Measurements from ENCODE around the gene PAXX.

Gene PAXX

DNA sequence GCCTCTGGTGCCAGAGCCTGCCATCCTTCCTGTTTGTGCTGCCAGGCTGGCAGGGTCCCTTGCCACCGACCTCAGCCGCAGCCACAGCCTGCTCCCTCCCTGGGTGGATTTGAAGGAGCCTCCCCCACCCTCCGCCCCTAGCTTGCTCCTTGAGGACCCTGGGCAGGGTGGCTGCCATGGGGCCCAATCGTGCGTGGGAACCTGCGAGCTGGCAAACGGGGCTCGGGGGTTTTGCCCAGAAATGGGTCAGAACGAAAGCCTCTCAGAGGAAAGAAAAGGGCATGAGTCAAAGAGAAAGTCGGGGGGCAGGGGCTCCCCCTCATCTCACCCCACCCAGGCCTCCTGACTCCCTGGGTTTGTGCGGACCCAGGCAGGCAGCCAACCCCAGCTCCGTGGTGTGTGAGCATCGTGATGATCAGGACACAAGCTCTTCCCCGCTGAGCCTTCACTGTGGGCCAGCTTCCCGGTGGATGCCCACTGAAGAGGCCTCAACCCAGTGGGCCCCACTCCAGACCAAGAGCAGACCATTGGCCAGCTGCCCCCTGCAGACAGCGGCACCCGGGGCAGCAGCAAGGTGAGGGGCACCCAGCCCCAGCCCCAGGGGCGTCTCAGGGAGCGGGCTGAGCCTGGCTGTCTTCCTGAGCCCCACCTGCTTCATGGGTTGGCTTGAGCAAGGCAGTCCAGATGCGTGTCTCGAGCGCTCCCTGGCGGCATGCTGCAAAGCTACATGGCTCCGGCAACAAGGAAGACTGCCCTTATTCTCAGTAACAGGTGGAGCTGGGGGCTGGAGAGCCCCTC, 42.7 kb downstream of the PAXX start:
- peak; percentile 85 for DNase-seq

DNA sequence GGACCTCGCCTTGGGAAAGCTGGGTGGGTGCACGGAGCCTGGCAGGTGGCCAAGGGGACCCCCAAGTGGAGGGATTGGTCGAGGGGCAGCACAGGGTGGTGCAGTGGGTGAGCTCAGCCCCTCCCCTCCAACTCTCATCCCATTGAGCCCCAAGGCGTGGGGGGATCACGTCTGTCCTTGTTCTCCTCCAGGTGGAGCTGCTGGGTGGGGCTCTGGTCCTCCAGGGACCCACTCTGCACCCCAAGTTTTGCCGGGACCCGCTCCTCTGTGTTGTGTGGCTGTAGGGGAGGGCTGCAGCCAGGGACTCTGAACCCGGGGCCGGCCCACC, 43.2 kb downstream of the PAXX start:
- no peak for DNase-seq

DNA sequence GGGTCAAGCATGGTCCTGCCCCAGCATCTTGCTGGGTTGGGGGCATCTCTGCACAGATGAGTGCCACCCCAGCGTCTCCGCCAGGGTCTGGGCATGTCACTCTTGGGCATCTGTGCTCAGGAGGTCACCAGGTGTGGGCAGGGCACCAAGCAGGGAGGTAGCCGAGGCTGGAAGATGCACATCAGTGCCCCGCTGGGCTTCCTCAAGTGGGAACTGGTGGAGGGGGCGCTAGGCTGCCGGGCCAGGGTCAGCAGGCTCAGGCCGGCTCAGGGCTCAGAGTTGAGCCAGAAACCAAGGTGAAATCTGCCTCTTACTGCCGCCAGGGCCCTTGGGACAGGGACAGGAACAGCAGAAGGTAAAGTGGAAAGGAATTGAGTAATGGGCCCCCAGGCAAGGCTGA, 43.7 kb downstream of the PAXX start:
- no peak for DNase-seq

DNA sequence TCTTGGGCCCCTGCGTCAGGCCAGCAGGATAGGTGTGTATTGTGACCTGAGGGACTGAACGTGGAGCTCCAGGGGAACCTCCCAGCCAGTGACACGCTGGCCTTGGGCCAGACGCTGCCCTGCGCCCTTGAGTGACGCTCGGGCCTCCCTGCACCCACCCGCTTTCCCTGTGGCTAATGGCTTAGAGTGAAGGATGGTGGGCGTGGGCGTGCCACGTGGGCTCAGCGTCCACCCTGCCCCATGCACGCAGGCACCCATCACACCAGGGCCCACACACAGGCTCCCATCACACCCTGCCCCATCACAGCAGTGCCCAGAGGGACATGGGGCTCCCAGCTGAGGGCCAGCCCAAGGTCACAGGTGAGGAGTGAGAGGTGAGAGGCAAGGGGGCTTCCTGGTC, 44.8 kb downstream of the PAXX start:
- no peak for DNase-seq

DNA sequence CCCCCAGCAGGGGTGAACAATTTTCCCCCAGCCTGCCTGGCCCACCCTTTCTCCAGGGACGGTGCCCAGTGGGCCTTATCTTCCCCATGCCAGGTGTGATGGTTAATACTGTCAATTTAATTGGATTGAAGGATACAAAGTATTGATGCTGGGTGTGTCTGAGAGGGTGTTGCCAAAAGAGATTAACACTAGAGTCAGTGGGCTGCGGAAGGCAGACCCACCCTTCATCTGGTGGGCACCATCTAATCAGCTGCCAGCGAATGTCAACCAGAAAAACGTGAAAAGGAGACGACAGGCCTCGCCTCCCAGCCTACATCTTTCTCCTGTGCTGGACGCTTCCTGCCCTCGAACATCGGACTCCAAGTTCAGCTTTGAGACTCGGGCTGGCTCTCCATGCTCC, 45.3 kb downstream of the PAXX start:
- no peak for DNase-seq

DNA sequence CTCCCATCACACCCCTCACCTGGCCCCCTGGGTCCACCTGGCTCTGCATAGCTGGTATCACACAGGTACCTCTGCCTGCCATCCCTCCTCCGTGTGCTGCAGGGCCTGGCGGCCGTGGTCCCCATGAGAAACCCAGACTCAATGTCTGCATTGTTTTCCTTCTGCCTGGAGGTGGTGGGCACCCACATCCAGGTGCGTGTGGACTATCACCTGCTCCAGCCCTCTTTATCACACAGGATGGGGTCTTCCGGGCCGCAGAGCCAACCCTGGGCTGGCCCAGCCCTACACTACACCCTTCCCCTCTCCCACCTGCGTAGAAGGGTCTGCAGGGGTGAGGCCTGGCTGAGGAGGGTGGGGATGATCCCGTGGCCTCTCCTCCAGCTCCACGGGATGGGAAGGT, 46.7 kb downstream of the PAXX start:
- no peak for DNase-seq

DNA sequence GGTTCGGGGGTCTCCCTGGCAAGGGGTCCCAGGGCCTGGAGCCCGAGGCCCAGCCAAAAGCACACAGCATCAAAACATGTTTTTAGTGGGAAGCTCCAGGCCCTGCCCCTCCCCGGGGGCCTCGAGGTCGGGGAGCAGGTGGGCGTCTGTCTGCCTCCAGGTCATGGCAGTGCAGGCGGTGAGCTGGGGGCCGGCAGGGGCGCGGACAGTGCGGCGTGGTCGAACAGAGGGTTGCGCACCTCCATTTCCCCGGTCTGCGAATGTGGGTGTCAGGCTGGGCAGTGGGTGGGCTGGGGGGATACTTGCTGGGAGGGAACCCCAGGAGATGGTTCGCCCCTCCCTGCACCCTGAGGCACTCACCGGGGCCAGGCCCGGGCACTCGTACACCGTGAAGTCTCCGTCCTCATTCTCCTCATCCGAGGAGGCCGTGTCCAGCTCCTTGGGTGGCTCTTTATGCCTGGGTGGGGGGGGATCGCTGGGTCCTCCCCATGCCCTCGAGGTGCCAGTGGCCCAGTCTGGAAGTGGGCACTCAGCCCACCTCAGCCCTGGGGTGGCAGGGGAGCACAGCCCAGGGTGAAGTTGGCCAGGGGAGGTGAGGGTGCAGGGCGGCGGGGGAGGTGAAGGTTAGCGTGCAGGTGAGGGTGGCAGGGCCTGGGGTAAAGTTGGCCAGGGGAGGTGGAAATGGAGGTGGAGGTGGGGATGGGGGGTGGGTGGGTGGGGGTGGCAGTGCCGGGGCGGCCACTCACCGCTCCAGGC, 47.6 kb downstream of the PAXX start:
- DNase-seq: no peak

DNA sequence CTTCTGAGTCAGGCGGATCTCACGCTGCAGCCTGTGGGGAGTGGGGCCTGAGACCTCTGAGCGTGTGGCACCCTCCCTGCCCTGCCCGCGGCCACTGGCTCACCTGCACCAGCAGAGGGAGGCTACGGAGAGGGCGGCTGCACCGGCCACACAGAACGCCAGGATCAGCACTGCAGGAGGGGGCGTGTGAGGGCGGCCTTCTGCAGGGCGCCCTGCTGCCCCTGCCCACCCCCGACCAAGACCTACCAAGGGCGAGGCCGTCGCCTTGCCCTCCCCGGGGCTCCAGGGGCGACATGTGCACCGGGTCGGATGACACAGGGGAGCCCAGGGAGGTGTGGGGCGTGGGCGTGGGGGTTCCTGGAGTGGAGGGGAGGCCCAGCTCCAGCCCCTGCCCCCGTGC, 48.3 kb downstream of the PAXX start:
- DNase-seq: no peak

DNA sequence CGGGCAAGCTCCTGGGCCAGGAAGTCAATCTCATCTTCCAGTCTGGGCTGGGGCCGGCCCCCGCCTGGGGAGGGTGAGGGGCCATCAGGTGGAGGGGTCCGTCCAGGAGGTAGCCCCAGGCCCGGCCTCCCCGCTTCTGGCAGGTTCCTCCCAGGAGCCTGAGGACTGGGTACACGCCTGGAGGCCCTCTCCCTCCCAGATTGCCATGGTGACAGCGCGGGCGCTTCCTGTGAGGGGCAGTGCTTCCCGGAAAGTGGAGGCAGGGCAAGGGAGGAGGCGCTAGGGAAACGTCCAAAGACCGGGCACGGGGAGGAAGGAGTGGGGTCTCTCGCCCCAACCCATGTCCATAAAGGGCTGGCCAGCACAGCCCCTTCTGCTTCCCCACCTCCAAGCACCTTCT, 48.9 kb downstream of the PAXX start:
- no peak for DNase-seq

DNA sequence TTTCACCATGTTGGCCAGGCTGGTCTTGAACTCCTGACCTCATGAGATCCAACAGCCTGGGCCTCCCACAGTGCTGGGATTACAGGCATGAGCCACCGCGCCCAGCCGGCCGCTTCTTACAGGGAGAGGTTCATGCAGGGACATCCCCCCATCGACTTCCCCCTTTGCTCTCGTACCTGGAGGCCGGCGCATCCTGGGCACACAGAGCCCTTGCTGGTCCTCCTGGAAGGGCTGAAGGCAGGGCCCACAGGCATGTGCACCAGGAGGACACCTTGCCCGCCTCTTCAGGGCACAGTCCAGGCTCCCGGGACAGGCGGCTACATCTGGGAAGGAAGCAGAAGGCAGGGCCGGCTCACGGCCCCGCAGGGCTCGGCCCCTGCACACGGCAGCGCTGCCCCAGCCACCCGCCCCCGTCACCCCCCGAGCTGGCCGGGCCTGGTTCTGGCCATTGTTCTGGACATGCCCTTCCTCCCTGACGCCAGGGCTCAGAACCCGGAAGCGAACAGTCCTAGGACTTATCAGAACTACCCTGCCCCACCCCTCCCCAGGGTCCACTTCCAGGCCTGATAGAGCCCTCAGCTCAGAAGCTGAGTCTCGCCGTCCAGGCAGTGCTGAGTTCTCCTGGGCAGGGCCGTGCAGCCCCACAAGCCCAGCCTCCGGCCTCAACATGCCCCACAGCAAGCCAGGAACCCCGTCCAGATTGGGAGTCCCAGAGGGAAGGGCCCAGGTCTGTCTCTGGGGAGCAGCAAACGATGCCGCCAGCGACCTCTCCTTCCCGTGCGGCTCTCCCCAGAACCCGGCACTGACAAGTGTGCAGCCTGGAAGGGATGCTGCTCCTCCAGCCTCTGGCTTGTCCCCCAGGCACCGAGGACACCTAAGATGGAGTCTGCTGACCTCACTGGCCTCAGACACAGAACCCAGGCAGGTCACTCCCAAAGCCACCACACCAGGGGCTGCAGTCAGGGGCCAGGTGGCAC, 50.8 kb downstream of the PAXX start:
- no peak for DNase-seq
